HG03135 (cell line): ENCODE data around the gene GIT2.
A peak's percentile ranks its signal among the peaks of the same experiment; 100 is the strongest.
"Not testable (repeated sequence)": the region's sequence is repeated elsewhere in the genome, so short reads cannot be mapped to it uniquely, and the experiment has no call there.

Experiments
- ATAC-seq: cut with Tn5 transposase; IDR thresholded peaks from one replicate; pipeline ENCODE4 v1.9.1; 2021; ENCODE audit warnings: mild to moderate bottlenecking, moderate library complexity; ENCODE audit not compliant: unreplicated experiment

GIT2 gene

GRCh38 chr12:110006115-110006514 lies 9.9 kb upstream of the GIT2 start:
- no peak for ATAC-seq

- peak; percentile 42 for ATAC-seq
Observed at GRCh38 chr12:110005319-110005973, 9.3 kb upstream of the GIT2 start.

- ATAC-seq = peak; percentile 46
Observed at GRCh38 chr12:110004598-110004997, 8.4 kb upstream of the GIT2 start.

- ATAC-seq = no peak
Observed at GRCh38 chr12:110002676-110003515, 6.7 kb upstream of the GIT2 start.

- no peak for ATAC-seq
Observed at GRCh38 chr12:110001596-110001995, 5.4 kb upstream of the GIT2 start.

DNA sequence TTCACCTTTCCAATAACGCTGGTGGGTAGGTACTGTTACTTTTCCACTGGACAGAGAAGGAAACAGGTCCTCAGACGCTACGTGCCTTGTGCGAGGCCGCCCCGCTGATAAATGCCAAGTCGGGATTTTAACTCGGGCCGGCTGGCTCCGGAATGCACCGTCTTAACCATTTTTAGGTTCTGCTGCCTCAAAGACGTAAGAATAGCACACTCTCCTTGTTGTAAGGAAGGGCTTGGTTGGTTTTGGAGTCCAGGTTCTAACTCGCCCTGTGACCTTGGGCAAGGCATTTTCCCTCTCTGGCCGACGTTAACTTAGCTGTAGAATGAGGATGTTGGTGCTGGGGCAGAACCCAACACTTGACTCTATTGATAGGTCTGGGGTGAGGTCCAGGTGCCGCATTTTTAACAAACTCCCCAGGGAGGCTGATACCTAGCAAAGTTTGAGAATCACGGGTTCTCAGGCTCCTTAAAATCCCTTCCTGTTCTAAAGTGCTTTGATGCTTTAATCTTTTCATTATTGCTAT lies 3.9 kb upstream of the GIT2 start:
- no peak for ATAC-seq

DNA sequence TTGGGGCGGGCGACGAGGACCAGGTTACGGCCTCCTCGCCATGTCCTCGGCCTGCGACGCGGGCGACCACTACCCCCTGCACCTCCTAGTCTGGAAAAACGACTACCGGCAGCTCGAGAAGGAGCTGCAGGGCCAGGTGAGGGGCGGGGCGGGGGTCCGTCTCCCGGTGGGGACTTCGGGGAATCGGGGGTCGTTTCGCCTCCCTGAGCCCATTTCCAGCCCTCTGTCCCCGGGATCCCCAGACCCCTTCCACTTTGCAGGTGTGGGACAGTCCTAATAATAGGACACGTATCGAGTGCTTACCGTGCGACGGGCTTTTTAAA lies 3.4 kb upstream of the GIT2 start:
- no peak for ATAC-seq

DNA sequence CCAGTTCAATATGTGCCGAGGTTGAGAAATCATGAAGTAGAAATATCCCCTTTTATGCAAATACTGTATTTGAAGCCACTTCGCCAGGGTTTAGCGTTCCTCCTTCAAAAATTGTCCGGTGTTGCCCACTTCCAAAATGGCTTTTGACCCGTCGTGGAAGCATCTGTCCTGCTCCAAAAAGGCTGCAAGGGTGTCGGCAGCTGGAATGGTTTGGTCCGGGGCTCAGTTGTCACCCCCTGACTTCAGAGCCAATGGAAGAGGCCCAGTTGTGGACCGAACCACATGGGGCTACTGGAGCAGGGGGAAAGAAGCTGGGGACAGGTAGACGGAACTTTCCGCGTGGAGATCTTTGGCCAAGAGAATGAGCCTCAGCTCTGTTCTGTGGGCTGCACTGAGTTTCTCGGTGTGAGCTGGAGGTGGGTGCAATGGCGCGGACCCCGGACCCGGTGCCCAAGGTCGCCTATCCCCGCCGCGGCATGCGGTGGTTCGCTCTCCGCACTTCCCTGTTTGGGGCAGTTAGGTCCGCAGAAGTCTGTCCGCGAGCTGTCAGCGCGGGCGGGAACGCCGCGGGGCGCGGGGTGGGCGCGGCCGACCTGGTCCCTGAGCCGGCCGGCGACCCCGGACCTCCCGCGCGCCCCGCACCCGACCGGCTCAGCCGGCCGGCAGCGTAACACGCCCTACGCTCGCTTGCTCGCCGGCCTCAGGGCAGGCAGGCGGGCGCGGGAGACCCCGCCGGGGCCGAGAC lies 2.9 kb upstream of the GIT2 start, which contains the start of gene ANKRD13A:
Gene ANKRD13A, plus strand, starts transcription at position 527 of the 745 bp plus-strand sequence. CDS start 259 bp downstream, outside the sequence.
- ATAC-seq = peak; percentile 57

DNA sequence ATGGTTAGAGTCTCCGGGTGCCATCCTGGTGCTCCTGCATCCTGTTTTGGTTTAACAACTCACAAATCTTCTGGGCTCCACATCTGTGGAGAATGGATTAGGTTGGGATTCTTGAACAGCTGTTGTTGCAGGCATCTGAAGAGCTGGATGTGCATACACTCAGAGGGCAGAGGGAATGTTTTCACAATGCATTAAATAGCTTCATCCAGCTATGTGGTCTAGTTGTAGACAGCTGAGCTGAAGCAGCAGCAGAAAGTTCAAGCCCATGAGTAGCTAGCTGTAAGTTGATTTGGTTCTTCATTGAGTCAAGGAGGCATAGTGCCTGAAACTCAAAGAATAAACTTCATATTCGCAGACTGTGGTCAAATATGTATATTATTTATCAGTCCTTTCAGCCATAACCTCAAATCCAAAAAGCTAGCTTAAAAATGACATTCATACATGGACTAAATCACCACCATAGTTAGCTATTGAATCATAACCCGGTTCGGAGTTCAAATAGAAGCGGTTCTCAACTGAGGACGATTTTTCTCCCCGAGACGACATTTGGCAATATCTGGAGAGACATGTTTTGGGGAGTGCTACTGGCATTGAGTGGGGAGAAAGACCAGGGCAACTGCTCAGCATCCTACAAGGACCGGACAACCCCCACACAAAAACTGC lies 2.2 kb upstream of the GIT2 start:
- ATAC-seq = no peak

- no peak for ATAC-seq
Observed at GRCh38 chr12:109997393-109997792, 1.2 kb upstream of the GIT2 start.

- ATAC-seq = no peak
Observed at GRCh38 chr12:109996483-109996853, 300 bp upstream of the GIT2 start.

DNA sequence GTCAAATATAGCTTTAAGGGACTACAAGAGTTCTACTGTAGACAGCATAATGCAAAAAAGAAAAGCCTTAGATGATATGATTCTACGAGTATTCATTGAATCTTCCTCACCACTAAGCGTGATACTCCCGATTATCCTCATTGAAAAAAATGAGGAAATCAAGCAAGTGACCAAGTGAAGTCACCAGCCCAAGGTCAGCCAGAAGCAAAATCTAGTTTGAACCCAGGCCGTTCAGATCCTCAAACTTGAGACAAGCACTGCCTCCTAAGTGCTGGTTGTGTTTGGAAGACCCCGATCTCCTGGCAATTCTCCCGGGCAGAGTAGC lies 845 bp downstream of the GIT2 start:
- ATAC-seq = no peak

GRCh38 chr12:109994401-109995175 lies 1.6 kb downstream of the GIT2 start:
- ATAC-seq = no peak

- ATAC-seq = no peak
Observed at GRCh38 chr12:109993091-109993490, 3.1 kb downstream of the GIT2 start.

GRCh38 chr12:109991586-109991985 lies 4.6 kb downstream of the GIT2 start:
- ATAC-seq = no peak

DNA sequence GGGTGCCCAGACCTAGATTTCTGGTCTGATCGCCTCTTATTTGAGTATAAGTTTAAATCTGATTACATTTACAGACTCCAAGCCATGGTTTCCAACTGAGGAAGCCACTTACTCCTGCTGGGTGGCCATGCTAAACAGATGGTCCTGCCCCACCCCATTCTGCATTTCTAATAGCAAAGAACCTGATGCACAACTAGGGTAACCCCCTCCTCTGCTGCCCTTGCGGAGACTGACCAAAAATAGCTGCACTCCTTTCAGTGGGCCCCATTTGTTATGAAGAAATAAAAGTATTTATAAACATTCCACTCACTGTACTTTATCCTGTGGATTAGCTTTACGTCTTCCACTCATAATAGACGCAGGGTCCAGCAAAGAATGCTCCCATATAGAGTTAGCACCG lies 6.8 kb downstream of the GIT2 start:
- ATAC-seq = no peak

DNA sequence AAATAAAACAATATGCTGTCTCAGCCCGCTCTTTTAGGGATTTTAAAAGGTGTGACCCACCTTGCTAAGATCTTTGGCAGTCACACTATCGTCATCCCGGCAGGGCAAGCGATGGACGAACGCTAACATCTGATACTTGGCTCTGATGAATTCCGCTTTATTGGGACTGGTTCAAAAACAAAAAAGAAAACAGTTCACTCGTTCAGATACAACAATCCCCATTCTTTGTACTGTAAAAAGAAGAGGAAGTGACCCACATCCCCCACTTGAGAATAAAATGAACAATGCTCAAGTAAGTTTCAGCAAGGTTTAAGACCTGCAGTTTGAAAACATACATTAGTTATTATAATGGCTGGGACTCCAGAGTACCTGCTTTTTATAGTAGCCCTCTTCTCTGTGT lies 7.3 kb downstream of the GIT2 start:
- ATAC-seq = no peak

DNA sequence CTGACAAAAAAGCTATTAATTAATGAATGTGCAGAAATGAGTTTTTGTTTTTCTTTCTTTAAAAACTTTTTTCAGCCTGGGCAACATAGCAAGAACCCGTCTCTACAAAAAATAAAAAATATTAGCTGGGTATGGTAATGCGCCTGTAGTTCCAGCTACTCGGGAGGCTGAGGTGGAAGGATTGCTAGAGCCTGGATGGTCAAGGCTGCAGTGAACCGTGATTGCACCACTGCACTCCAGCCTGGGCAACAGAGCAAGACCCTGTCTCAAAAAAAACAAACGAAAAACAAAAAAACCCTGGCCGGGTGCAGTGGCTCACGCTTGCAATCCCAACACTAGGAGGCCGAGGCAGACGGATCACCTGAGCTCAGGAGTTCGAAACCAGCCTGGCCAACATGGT lies 7.9 kb downstream of the GIT2 start:
- no peak for ATAC-seq

DNA sequence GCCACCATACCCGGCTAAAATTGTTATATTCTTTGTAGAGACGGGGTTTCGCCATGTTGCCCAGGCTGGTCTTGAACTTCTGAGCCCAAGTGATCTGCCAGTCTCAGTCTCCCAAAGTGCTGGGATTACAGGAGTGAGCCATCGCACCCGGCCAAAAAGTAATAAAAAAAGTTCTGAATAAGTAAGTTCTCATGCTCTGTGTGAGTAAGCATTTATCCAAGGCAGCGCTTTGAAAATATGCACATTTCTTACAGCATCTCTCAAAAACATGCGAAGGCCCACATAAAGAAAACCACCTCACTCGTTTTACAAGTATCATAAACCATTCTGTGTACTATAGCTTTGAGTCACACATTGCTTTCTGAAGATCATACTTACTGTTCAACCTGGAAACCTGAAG lies 8.6 kb downstream of the GIT2 start:
- no peak for ATAC-seq

GRCh38 chr12:109986236-109986635 lies 9.9 kb downstream of the GIT2 start:
- not testable (repeated sequence) for ATAC-seq
